Lower leg skin (tissue), 4 donors: ENCODE data around the gene FBXL13. TPM values are rescaled to one million over a fixed set of nuclear protein-coding genes. Genes with fewer than 3 reads are reported as not detected.

Experiments used
- DNase-seq, 2 donors: peaks; one replicate each; pipeline ENCODE4 v3.0.0-alpha.2; 2019; ENCODE audit warnings: low spot score in 2 of 2
- H3K4me3 ChIP-seq: fragments of 200-600 bp; sonication (generic); 2 replicates; pipeline ENCODE4 v1.5.1; 2017; ENCODE audit warnings: mild to moderate bottlenecking, low read depth; ENCODE audit not compliant: poor library complexity, severe bottlenecking
- CTCF ChIP-seq, 3 donors: fragments of 450-650 bp; IDR thresholded peaks; one replicate each; pipeline ENCODE4 v1.5.1; 2016; ENCODE audit warnings: antibody characterized with exemption in 3 of 3, mild to moderate bottlenecking in 3 of 3, moderate library complexity in 2 of 3
- POLR2A ChIP-seq, 2 donors: fragments of 450-650 bp; IDR thresholded peaks; one replicate each; pipeline ENCODE4 v1.6.1; 2016 to 2017; ENCODE audit warnings: antibody characterized with exemption in 2 of 2, mild to moderate bottlenecking in 1 of 2, moderate library complexity in 1 of 2
- WGBS, 2 donors: methylation state at CpG; one replicate each; pipeline ENCODE4 v1.1.5; 2018; 5-methylcytosine and 5-hydroxymethylcytosine counted together
- intact Hi-C: fragments of 100-400 bp; cut with DNase I; formaldehyde crosslinking; loops from one replicate; pipeline ENCODE4 v1.15.0; 2023; ENCODE audit warnings: low total_unique reads
- total RNA-seq, 4 donors: library from RNA; depleted of rRNA; stranded (reverse); fragments of >200 nt; gene quantifications; one replicate each; pipeline ENCODE4 v1.1.0, GENCODE V29; 2016

Gene FBXL13
- total RNA-seq, 4 donors from 2014 or later = 0.78 to 1.5 (median 1.1) TPM; not detected in 1

GRCh38 chr7:102953406-102953805 is 121.2 kb downstream of the FBXL13 start:
- intact Hi-C loops = no loop called here
- TF ChIP-seq CTCF (IDR thresholded peaks at IDR 0.05) (no peak), POLR2A (IDR thresholded peaks at IDR 0.05) (no peak)
- no peak overlapping the region for H3K4me3 ChIP-seq
- no peak for DNase-seq

GRCh38 chr7:102951839-102952238 is 122.8 kb downstream of the FBXL13 start:
- TF ChIP-seq CTCF (IDR thresholded peaks at IDR 0.05) (no peak), POLR2A (IDR thresholded peaks at IDR 0.05) (no peak)
- DNase-seq = no peak
- intact Hi-C loops = no loop called here
- 95 to 96% methylated on average over 3 of the region's 3 CpGs for WGBS, 2 donors
- H3K4me3 ChIP-seq = no peak overlapping the region

DNA sequence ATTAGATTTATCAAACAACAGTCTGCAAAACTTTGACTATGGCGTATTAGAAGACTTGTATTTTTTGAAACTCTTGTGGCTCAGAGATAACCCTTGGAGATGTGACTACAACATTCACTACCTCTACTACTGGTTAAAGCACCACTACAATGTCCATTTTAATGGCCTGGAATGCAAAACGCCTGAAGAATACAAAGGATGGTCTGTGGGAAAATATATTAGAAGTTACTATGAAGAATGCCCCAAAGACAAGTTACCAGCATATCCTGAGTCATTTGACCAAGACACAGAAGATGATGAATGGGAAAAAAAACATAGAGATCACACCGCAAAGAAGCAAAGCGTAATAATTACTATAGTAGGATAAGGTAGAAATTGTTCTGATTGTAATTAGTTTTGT is 130.4 kb downstream of the FBXL13 start:
- H3K4me3 ChIP-seq = no peak overlapping the region
- TF ChIP-seq POLR2A (IDR thresholded peaks at IDR 0.05) (no peak), CTCF (IDR thresholded peaks at IDR 0.05) (no peak)
- 94% methylated on average over 4 of the region's 4 CpGs for WGBS, 2 donors
- no peak for DNase-seq
- intact Hi-C loops = no loop called here

GRCh38 chr7:102943423-102944169 is 131.0 kb downstream of the FBXL13 start:
- no peak overlapping the region for H3K4me3 ChIP-seq
- intact Hi-C loops = no loop called here
- WGBS, 2 donors = 80 to 84% methylated on average over 5 of the region's 5 CpGs
- no peak for DNase-seq
- TF ChIP-seq POLR2A (IDR thresholded peaks at IDR 0.05) = no peak
- TF ChIP-seq CTCF (IDR thresholded peaks at IDR 0.05) = no peak

GRCh38 chr7:102942868-102943267 is 131.7 kb downstream of the FBXL13 start:
- TF ChIP-seq CTCF (IDR thresholded peaks at IDR 0.05) = no peak
- TF ChIP-seq POLR2A (IDR thresholded peaks at IDR 0.05) = no peak
- no peak overlapping the region for H3K4me3 ChIP-seq
- intact Hi-C loops = no loop called here
- 68 to 71% methylated on average over 1 of the region's 1 CpG for WGBS, 2 donors
- DNase-seq = no peak
